GM18858 (cell line): Measurements from ENCODE around the gene ASL.
A peak's percentile ranks its signal among the peaks of the same experiment; 100 is the strongest.
"Not testable (repeated sequence)": the region's sequence is repeated elsewhere in the genome, so short reads cannot be mapped to it uniquely, and the experiment has no call there.

Experiments used
- ATAC-seq: cut with Tn5 transposase; IDR thresholded peaks from one replicate; pipeline ENCODE4 v1.9.1; 2021; ENCODE audit not compliant: unreplicated experiment

The ASL gene

DNA sequence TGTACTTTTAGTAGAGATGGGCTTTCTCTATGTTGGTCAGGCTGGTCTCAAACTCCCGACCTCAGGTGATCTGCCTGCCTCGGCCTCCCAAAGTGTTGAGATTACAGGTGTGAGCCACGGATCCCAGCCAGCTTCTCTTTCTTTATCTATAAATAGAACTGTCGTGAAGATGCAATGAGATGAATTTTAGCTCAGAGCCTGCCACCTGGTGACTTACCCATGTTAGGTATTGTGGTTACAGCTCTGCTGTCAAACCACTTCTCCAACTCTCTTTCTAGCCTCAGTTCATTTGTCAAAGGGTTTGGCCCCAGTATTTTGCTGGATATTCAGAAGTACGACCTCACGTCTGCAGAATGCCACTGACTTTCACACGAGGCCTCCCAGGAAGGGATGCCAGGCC is 3.4 kb upstream of the ASL start:
- not testable (repeated sequence) for ATAC-seq

DNA sequence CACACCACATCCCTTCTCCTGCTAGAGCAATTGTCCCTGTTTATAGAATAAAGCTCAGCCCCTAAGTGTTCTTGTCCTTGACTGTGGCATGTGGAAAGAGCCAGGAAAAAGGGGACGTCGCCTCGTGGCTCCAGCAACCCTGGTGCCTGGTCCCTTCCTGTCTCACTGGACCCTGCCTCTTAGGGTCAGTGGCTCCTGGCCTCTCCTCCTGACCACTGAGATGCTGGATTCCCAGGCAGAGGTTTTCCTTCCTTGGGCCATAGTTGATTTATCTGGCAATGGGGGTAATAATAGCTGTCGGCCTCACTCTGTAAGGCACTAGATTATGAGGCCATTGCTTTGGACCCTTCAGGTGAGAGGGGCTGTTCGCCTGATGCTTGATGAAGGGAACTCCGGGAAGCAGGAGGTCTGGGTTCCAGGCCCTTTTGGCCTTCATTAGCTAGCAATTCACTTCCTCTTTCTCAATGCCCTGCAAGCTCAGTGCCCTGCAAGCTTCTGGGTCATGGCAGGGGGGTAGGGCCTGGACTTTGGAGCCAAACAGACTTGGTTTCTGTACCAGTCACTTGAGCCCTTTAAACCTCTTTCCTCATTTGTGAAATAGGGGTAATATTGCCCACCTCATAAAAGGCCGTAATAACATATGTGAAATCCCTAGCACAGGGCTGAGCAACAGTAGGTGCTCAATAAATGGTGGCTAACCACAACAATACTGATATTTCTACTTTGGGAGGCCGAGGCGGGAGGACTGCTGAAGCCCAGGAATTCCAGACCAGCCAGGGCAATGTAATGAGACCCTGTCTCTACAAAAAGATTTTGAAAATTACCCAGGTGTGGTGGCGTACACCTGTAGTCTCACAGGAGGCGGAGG is 1.1 kb downstream of the ASL start:
- ATAC-seq, result no peak

DNA sequence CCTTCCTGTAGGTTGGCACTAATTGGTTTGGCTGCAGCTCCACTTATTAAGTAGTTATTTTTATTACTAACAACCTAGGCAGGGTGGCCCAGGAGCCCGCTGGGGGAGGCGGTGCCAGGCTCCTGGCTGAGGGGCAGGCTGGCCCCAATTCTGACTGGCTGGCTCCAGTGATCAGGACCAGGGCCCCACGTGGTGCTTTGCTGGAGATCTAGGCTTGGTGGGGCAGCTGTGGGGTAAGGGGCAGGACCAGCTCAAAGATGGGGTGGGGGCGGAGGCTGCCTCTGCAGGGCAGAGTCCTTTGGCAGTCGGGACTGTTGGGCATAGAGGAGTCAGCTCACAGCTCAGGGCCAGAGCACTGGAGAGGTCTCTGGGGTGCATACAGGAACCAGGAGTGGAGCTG is 2.4 kb downstream of the ASL start:
- no peak for ATAC-seq

DNA sequence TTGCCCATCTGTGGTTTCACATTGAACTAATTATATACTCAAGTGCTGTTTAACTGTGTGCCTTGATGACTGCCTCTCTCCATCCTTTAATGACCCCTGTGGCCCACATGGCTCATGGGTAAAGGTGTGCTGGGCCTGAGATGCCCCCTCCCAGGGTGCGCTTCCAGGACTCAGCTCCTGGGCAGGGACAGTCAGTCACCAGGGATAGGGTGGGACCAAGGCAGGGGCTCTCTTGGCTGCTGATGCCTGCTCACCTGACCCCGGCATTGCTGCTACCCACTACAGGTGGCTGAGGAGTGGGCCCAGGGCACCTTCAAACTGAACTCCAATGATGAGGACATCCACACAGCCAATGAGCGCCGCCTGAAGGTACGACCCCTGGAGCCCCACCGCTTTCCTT is 6.5 kb downstream of the ASL start:
- ATAC-seq, result no peak

DNA sequence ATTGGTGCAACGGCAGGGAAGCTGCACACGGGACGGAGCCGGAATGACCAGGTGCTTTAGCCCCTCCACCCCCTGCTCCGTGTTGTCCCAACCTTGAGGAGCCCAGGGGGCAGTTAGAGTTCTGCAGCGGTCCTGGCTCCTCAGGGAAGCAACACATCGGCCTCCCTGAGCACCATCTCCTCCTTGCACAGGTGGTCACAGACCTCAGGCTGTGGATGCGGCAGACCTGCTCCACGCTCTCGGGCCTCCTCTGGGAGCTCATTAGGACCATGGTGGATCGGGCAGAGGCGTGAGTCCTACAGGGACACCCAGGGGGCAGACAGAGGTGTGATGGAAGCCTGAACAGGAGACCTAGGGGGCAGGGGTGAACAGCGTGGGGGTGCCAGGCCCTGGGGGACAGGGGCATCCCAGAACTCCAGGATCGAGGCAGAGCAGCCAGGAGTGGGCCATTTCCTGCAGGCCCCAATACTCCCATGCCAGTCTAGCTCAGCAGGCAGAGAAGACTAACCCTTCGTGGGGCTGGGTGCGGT is 7.3 kb downstream of the ASL start:
- no peak for ATAC-seq

DNA sequence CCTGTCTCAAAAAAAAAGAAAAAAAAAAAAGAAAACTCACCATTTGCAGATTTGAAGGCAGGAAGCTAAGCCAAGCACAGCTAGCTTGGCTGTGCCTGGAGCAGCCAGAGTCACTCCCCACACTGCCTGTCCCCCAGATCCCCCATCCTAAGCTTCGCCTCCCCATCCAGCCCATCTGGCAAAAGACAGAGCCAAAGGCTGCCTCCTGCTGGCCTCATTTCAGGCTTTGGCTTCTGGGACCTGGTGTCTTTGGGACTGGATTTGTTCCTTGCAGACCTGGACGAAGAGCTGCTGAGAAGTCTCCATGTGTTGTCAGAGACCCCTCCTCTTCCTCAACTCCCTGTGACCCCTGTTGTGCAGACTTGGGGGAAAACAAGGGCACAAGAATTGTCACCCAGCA is 8.1 kb downstream of the ASL start:
- ATAC-seq, result no peak

DNA sequence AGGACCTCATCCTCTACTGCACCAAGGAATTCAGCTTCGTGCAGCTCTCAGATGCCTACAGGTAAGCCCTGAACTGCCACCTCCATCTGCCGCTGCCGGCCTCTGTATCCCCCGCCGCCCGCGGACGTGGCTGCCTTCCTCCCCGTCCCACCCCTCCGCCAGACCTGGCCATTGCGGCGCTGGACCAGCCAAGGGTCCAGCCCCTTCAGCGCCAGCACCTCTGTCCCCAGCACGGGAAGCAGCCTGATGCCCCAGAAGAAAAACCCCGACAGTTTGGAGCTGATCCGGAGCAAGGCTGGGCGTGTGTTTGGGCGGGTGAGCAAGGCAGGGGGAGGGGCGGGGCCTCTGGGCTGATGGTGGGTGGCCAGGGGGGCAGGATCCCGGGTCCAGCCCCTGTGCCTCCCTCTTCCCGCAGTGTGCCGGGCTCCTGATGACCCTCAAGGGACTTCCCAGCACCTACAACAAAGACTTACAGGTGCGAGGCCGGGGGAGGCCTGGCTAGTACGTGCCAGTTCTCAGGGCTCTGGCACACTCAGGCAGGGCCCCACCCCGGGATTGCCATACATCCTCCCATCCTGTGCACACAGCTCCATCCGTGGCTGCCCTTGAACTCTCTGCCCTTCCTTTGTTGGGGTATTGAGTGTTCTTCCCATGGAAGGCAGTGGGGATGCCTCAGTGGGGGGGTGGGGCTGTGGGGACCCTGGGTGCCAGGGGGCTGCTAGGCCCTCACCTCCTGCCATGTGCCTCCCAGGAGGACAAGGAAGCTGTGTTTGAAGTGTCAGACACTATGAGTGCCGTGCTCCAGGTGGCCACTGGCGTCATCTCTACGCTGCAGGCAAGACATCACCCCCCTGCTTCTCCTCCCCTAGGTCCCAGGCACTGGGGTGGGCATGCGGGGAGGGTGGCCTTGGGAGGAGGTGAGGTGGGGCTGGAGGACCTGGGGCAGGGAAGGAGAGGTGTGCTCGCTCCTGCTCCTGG is 13.5 kb downstream of the ASL start:
- ATAC-seq, result no peak

DNA sequence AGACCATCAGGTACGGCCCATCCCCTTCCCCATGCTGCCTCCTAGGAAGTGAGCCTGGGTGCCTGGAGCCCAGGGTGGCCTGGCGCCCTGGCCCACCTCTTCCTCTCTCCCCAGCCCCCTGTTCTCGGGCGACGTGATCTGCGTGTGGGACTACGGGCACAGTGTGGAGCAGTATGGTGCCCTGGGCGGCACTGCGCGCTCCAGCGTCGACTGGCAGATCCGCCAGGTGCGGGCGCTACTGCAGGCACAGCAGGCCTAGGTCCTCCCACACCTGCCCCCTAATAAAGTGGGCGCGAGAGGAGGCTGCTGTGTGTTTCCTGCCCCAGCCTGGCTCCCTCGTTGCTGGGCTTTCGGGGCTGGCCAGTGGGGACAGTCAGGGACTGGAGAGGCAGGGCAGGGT is 17.0 kb downstream of the ASL start:
- no peak for ATAC-seq

DNA sequence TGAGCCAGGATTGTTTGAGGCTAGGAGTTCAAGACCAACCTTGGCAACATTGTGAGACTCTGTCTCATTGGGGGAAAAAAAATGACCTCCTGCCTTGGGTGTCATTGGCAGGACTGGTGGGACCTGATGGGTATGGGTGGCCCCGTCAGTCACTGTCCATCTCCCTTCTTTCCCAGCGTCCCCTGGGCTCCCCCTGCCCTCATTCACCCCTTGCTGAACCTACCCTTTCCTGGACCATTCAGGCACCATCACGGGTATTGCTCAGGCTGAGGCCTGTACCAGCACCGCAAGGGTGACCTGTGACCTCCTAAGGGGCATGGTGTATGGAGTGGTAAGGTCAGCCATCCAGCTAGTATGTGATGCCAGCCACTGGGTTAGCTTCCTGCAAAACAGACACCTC is 19.4 kb downstream of the ASL start:
- ATAC-seq, result no peak

DNA sequence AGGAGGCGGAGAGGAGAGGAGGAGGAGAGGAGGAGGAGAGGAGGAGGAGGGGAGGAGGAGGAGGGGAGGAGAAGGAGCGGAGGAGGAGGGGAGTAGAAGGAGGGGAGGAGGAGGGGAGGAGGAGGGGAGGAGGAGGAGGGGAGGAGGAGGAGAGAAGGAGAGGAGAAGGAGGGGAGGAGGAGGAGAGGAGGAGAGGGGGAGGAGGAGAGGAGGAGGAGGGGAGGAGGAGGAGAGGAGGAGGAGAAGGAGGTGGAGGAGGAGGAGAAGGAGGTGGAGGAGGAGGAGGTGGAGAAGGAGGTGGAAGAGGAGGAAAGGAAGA is 23.6 kb downstream of the ASL start:
- no peak for ATAC-seq

DNA sequence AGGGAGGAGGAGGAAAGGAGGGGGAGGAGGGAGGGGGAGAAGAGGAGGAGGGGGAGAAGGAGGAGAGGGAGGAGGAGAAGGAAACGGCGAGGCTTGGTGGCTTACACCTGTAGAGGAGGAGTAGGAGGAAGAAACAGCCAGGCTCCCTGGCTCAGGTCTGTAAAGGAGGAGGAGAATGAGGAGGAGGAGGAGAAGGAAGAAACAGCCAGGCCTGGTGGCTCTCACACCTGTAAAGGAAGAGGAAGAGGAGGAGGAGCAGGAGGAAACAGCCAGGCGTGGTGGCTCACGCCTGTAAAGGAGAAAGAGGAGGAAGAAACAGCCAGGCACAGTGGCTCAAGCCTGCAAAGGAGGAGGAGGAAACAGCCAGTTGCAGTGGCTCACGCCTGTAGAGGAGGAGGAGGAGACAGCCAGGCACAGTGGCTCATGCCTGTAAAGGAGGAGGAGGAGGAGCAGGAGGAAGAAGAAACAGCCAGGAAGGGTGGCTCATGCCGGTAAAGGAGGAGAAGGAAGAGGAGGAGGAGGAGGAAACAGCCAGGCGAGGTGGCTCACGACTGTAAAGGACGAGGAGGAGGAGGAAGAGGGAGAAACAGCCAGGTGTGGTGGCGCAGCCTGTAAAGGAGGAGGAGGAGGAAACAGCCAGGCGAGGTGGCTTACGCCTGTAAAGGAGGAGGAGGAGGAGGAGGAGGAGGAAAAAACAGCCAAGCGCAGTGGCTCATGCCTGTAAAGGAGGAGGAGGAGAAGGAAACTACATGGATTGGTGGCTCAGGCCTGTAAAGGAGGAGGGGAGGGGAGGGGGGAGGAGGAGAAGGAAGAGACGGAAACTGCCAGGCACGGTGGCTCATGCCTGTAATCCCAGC is 24.2 kb downstream of the ASL start:
- ATAC-seq, result peak; percentile 79

DNA sequence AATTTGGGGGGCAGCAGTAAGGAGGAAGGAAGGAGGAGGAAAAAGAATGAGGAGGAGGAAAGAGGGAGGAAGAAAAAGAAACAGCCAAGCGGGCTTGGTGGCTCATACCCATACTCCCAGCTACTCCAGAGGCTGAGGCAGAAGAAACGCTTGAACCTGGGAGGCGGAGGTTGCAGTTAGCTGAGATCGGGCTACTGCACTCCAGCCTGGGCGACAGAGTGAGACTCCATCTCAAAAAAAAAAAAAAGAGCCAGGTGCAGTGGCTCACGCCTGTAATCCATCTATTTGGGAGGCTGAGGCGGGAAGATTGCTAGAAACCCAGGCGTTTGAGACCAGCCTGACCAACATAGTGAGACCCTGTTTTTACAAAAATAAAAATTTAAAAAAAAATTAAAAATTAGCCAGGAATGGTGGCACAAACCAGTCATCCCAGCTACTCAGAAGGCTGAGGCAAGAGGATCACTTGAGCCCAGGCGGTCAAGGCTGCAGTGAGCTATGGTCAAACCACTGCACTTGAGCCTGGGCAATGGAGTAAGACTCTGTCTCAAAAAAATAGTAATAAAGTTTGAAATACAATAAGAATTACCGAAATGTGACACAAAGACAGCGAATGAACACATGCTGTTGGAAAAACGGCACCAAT is 24.9 kb downstream of the ASL start:
- ATAC-seq, result no peak

DNA sequence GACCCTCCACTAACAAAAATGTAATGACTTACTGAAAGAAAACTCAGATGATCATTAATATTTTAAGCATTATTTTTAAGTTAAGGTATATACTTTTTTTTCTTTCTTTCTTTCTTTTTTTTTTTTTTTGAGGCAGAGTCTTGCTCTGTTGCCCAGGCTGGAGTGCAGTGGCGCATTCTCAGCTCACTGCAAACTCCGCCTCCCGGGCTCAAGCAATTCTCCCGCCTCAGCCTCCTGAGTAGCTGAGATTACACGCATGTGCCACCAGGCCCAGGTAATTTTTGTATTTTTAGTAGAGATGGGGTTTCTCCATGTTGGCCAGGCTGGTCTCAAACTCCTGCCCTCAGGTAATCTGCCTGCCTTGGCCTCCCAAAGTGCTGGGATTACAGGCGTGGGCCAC is 26.5 kb downstream of the ASL start:
- ATAC-seq, result not testable (repeated sequence)

DNA sequence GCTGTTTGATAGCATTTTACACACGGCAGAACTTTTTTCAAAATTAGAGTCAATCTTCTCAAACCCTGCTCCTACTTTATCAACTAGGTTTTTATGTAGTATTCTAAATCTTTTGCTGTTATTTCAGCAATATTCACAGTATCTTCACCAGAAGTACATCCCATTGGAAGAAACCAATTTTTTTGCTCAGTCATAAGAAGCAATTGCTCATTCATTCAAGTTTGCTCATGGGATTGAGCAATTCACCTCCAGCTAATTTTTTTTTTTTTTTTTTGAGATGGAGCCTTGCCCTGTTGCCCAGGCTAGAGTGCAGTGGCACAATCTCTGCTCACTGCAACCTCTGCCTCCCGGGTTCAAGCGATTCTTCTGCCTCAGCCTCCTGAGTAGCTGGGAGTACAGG is 28.4 kb downstream of the ASL start:
- ATAC-seq, result not testable (repeated sequence)

DNA sequence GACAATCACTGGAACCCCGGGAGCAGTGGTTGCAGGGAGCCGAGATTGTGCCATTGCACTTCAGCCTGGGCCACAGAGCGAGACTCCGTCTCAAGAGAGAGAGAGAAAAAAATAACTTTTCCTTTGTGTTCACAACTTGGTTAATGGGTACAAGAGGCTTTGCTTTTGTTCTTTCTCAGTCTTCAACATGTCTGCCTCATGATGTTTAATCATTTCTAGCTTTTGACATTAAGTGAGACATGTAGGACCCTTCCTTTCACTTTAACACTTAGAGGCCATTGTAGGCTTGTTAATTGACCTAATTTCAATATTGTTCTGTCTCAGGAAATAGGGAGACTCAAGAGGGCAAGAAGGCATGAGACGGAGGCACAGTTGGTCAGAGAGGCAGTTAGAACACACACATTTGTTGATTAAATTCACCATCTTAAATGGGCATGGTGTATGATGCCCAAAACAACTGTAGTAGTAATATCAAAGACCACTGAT is 29.7 kb downstream of the ASL start:
- ATAC-seq, result no peak

DNA sequence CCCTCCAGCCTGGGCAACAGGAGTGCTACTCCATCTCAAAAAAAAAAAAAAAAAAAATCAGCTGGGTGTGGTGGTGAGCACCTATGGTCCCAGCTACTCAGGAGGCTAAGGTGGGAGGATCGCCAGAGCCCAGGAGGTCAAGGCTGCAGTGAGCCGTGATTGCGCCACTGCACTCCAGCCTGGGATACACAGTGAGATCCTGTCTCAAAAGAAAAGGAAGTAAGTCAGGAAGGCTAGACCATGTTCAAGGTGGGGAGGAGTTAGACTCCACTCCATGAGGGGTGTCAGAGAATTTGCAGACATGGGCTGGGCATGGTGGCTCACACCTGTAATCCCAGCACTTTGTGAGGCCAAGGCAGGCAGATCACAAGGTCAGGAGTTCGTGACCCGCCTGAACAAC is 32.8 kb downstream of the ASL start:
- not testable (repeated sequence) for ATAC-seq

DNA sequence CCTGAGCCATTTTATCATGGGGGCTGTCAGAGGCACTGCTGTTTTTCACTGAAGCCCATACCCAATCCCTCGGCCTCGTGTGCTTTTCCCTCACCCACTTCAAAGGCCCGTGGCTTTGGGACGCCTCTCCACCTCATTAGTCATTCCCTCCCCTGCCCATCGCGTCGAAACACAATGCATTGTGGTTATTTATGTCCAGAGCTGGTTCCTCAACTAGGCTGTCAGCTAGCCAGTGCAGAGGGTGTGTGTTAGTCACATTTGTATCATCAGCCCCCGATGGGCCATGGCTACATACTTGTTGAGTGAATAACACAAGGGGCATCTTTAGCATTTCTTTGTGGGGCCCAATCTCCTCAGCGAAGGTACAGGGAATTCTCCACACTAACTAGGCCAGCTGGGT is 35.2 kb downstream of the ASL start:
- no peak for ATAC-seq

DNA sequence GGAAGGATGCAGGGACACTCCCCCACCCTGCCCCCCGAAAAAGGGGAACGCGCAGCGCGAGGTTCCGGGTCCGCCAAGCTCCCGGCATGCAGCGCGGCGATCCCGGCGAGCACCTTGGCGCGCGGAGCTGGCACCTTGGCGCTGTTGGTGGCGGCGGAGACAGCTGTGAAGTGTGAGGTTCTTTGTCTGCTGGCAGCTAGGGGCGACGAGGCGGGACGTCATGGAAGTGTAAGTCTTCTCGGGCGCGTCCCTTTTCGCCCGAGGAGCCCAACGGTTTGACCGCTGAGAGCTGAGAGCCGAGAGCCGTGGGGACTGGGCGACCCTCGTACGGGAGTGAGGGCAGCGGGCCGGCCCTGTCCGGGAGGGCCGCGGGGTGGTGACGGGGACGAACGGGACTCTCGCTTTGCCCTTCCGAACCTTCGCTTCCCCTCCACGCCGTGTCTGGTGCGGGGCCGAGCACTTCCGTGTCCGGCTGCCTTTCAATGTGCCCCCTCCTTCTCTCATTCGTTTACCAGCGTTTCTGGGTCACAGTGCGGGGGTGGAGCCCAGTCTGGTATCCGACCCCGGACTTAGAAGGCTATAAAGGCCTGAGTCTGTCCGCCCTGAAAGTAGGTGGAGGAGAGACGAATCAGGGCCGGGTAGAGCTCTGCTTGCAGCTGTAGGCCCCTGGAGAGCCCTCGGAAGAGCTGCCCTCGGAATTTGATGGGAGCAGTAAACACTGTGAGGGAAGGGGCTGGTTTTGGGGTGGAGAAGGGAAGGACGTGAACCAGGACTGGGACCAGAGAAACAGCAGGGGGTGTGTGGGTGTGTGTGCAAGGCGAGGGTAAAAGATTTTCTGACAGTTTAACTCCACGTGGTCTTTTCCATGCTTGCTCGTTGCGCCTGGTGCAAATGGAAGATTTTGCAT is 39.4 kb downstream of the ASL start, which contains the start of gene CRCP:
TSS of gene CRCP (plus strand) at position 105 of the 907 bp plus-strand sequence. CDS start at position 221, 116 bp downstream.
- ATAC-seq, result peak; percentile 69
